Ecto neural progenitor cell (in vitro differentiated cells): ENCODE data around the gene UBC.
A peak's percentile ranks its signal among the peaks of the same experiment; 100 is the strongest.
"Not testable (repeated sequence)": the region's sequence is repeated elsewhere in the genome, so short reads cannot be mapped to it uniquely, and the experiment has no call there.

Source experiments
- DNase-seq: peaks from one replicate; pipeline ENCODE4 v3.0.0-alpha.2; 2018; ENCODE audit warnings: low spot score

The UBC gene

DNA sequence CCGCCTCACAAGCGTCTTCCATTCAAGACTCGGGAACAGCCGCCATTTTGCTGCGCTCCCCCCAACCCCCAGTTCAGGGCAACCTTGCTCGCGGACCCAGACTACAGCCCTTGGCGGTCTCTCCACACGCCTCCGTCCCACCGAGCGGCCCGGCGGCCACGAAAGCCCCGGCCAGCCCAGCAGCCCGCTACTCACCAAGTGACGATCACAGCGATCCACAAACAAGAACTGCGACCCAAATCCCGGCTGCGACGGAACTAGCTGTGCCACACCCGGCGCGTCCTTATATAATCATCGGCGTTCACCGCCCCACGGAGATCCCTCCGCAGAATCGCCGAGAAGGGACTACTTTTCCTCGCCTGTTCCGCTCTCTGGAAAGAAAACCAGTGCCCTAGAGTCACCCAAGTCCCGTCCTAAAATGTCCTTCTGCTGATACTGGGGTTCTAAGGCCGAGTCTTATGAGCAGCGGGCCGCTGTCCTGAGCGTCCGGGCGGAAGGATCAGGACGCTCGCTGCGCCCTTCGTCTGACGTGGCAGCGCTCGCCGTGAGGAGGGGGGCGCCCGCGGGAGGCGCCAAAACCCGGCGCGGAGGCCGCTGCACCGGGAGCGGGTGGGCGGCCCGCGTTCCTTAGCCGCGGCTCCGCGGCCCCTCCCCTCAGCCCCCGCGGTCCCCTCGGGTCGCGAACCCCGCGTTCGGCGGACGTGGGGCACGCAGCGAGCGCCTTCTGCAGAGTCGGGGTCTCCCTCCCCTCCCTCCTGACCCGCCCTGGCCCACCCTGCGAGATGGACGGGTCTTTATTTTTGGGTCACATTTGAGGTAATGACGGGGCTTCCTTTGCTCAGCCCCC lies at the start of gene UBC:
Gene UBC (minus strand): TSS at position 259 of the 847 bp plus-strand sequence. CDS start 879 bp downstream, outside the sequence.
- DNase-seq: peak; percentile 97

DNA sequence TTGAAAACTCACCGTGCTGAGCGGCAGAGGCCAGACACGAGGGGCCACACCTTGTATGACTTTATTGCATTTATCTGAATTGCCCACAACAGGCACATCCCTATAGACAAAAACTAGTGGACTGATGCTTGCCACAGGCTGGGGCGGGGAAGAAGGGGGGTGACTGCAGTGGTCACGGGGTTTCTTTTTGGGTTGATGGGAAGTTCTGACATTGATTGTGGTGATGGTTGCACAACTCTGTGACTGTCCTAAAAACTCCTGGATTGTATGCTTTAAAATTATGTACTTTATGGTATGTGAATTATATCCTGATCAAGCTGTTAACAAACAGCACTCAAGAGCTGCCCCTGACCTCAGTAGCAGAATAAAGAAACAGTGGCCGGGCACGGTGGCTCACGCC lies 48.8 kb upstream of the UBC start:
- no peak for DNase-seq

DNA sequence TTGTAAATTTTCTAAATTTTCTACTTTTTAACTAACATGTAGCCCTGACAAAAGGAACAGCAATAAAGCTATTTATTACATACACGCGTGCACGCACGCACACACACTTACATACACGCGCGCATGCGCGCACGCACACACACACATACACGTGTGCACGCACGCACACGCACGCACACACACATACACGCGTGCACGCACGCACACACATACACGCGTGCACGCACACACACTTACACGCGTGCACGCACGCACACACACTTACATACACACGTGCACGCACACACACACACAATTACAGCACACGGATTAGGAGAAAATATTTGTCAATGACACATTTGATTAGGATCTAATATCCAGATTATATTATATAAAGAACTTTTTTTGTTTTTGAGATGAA lies 46.6 kb upstream of the UBC start:
- no peak for DNase-seq

DNA sequence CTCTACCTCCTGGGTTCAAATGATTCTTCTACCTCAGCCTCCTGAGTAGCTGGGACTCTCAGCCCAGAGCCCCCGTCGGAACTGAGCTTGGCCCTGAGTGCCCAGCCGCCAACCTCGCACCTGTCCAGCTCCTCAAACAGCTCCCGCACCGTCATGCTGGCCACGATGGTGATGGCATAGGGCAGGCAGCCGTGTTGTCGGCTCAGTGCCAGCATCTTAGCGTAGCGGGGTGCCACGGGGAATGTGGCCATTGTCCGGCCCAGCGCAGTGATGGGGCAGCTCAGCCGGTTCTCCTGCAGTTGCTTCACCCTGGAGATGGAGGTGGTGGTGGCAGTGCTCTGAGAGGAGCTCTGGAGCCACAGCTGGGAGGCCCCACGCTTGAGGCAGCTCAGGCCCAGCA lies 42.1 kb upstream of the UBC start:
- DNase-seq: no peak

DNA sequence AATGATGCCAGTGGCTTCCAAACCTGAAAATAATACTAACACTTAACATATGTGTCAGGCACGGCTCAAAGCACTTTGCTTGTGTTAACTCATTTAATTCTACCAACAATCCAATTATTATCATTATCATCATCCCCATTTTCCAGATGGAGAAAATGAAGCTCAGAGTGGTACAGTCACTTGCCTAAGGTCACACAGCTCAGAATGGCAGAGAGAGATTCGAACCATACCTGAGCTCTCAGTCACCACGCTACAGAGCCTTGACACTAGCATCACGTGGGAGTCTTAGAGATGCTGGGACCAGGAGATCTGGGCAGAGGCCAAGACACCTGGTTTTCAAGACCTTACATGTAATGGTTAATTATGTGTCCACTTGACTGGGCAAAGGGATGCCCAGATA lies 40.3 kb upstream of the UBC start:
- no peak for DNase-seq

DNA sequence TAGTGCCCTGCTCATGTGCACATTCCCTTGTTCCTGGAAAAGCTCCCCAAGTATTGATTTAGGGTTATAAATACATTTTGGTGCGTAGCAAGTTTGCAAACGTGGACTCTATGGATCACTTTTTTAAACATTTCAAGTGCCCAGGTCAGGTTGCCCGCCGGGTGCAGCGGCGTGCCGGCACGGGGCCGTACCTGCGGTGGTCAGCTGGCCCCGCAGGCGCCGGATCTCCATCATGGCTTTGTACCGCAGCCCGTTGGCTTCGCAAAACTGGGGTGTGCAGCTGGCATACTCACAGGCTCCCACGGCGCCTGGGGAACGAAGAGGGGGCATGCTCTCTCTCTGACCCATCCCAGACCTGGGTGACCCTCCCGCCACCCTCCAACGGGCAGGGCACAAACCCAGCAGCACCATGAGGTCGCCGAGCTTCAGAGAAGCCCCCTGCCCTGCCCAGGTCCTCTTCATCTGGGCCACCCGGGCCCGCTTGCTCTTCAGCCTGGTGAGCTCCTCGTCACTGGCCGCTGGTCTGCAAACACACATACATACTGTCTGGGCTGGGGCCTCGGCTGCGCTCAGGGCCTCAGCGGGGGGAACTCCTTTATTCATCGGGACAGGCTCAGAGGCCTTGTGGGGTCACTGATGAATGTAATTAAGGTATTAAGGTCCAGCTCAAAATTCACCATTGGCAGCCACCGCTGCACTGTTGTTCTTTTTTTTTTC lies 39.4 kb upstream of the UBC start:
- DNase-seq: no peak

DNA sequence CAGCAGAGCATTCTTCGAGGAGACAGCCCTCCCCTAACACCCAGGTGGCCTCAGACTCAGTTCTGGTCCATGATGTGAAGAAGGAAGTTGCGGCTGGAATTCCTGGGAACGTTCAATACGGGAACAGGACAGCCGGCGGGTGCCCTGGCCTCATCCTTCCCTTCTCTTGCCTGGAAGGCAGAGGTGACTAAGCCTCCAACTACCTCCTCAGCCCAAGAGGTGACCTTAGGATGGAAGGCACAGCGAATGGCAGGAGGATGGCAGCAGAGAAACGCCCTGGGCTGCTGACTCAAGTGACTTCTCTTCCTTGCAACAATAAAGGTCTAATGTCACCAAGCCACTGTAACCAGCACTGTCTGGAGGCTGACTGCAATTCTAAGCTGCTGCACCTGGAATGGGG lies 38.4 kb upstream of the UBC start:
- no peak for DNase-seq

DNA sequence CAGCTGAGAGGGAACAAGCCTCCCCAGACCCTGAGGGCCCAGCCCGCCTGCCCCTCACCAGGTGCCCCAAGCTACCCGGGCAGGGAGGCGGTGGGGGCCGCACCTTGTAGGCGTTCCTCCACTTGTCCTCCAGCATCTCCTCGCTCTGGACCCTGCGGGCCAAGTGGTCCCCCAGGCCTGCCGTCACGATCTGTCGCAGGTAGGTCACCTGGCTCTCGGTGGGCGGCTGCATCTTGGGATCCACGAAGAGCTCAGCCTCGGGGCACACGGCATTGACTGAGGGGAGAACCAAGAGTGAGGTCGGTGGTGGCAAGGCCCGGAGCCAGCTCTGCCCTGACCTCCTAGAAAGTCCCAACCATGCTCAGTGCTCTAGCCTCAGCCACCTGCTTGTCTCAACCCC lies 37.8 kb upstream of the UBC start:
- DNase-seq: no peak

DNA sequence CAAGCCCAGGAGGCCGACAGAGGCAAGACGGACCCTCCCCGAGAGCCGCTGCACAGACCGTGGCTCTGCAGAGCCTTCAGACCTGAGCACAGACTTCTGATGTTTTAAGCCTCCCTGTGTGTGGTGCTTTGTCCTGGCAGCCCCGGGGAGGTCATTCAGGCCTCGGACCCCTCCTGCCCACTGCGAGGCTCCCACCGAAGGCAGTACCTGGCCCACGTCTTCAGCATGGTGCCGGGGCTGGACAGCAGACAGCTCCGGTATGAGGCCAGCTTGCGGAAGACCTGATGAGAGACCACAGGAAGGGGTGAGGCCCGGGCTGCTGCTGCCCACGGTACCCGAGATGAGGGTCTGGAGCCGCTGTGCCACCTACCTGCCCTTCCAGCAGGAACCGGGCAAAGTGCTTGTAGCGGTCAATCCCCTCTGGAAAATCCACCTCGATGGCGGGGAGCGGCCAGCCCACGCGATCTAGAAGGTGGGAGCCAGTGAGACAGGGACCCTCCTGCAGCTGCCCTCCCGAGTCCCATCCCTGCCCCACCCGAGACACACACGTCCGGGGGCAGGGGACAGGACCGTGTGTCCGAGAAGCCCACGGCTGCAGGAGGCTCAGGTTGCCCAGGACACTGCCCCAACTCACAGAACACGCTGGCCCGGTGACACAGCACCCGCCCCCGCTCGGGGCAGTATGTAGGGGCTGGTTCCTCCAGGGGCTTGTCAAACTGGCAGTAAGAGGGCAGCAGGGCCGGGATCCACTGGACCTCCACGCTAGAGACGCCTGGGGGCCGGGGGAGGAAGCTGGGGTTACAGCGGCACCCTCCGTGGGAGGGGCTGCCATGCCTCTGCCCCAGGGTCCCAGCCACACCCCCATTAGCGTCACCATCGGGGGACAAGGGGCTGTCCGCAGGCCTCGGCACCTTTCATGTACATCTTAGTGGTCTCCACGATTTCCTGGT lies 35.6 kb upstream of the UBC start:
- no peak for DNase-seq

DNA sequence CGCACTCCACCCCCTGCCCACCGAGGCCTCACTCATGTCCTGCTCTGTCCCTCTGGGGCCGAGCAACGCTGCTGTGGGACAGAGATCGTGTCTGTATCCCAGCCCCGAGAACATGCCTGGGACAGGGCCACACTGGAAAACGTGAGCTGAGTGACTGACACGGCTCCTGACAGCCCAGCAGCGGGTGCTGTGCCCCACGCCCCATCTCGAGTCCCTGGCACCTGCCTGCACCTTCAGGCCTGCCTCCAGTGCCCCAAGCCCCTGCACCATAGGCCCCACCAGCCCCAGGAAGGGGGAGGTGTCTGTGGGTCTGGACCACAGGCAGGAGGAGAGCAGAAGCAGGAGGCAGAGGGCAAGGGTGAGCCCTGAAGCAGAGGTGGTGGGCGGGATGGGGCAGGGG lies 34.6 kb upstream of the UBC start:
- no peak for DNase-seq

DNA sequence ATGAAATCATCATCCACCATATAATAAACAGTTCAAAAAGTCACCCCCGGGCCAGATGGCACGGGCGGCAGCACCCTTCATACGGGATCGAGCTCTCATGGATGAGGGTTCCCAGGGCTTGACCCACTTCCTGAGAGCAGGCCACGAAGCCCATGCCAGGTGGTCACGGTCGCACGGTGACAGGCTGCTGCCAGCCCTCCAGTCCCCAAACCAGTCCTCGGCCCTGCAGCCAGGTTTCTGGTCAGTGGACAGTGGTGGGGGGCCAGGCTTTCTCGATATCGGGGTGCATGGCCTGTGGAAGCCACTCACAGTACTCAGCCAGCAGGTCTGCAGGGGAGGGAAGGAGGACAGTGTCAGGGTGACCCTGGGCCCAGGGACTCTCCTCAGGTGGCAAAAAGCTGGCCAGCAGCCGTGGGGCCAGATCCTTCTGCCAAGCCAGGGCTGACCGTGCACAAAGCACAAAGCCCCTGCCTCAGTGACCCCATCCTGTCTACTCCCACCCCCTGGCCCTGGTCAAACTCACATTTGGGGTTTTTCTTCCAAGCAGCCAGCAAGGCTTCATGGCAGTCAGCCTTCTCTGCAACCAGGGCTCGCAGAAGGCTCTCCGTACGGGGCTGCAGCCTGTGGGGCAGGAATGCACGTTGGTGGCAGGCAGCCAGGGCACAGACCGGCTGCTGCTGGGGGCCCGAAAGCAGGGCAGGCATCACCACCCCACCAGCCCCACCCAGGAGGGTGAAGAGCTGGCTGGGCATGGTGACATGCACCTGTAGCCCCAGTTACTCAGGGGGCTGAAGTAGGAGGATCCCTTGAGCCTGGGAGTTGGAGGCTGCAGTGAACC lies 33.3 kb upstream of the UBC start:
- no peak for DNase-seq

DNA sequence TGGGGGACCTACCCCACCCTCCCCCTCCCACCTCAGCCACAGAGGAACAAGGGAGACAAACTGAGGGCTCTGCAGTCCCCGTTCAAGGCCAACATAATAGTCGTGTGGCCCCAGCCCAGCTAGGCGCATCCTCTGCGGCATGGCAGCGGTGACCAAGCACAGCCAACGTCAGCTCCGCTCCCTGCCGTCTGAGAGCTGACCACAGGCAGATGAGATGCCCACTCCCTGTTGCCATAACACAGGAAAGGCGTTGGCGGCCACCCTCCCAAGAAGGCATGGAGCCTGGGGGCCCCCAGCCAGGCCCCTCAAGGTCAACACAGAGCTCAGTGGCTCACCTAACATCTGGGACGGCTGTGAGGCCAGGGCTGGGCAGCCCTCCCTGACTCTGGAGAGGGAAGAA lies 32.6 kb upstream of the UBC start:
- DNase-seq: no peak

DNA sequence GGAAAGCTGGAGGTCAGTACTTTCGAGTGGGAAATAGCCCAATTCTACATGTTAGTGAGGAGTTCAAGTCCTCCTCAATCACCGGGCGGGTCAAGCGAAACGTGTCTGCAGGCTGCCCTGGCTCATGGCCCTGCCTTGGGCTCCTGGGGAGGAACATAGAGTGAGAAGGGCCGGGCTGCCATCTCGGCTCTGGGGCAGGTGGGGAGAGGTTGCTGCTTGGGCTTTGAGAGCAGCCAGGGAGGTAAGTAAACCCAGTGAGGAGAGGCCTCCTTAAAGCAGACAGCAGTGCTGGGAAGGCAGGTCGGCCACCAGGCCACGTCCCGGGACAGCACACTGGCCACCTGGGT lies 32.0 kb upstream of the UBC start:
- DNase-seq: no peak

DNA sequence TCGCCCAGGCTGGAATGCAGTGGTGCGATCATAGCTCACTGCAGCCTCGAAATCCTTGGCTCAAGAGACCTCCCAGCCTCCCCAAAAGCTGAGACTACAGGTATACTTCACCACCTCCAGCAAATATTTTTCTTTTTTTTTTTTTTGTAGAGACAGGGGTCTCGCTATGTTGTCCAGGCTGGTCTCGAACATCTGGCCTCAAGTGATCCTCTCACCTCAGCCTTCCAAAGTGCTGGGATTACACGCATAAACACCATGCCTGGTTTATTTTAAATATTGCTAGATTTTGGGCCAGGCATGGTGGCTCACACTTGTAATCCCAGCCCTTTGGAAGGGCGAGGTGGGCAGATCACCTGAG lies 26.7 kb upstream of the UBC start:
- no peak for DNase-seq

DNA sequence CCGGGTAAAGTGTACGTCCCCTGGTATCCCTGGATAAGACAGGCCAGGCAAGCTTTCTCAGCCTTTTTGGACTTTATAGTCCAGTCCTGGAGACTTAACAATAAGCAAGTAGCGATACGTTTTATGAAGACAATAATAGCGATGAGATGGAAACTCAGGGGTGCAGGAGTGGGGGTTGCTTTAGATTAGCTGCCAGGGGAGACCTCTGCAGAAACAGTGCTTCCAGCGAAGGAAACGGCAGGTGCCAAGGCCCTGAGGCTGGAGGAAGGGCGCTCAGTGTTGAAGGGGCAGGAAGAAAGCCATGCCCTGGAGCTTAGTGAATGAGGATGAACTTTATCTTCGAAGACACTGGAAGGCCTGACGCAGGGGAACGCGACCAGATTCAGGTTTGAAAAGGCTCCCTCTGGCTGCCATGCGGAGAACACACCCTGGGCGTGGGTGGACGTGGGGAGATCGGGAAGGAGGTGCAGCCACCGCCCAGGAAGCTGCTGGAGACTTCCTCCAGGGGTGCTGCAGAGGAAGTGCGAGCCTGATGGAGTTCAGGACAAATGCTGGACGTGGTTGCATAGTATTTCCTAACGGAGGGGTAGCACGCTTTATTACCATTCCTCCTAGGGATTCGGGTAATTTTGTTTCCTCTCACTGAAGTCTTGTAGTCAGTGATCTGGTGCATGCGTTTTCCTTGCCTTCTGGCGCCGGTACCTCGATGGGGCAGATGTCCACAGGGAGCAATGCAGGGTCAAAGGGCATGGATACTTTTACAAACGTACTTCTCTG lies 26.1 kb upstream of the UBC start:
- DNase-seq: peak; percentile 92

DNA sequence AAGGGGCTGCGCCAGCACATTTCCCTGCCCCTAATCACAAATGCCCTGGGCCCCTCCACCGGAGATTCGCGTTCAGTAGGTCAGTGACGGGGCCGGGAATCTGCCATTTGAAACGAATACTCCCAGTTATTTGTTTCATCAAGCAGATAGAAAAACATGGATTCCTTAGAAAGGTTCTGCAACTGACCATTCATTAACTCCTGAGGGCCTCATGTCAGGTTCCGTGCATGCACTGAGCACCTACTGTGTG lies 25.6 kb upstream of the UBC start:
- DNase-seq: no peak

DNA sequence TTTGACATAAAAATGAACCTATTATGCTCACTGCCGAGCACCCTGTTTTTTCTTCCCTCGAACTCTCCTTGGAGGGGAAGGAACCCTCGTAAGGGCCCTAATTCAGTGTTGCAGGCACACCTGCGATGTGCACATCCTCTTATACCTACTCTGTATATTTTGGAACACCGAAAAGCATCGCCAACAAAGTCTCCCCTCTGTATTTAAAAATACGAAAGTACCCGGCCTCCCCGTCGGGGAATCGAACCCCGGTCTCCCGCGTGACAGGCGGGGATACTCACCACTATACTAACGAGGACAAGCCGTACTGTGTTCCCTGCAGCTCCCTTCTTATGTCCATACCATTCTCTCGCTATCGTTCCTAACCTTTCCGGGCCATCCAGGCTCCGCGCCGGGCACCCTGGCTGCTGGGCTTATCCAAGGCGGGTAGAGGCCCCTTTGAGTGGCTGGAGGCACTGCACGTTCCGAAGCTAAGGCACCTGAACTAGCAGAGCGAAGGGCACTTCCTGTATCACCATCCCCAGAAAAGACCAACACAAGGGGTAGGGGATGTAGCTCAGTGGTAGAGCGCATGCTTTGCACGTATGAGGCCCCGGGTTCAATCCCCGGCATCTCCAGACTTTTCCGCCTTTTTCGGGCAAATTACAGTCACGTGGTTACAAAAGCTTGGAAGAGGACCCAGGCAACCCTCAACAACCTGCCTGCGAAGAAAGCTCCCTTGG lies 25.1 kb upstream of the UBC start:
- peak; percentile 98 for DNase-seq

DNA sequence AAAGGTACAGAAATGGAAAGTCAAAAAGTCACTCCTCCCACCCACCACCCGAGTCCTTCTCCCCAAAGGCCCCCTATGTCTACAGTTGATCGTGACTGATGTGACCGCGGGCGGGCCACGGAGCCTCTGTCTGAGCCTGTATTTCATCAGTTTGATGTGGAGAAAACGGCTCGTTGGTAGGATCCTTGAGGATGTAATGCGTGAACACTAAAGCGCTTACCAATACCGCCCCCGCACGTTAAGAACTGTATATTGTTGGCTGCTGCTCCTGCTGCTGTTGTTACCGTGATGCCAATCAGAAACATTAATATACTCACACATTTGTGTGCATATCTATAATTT lies 24.6 kb upstream of the UBC start:
- peak; percentile 75 for DNase-seq

DNA sequence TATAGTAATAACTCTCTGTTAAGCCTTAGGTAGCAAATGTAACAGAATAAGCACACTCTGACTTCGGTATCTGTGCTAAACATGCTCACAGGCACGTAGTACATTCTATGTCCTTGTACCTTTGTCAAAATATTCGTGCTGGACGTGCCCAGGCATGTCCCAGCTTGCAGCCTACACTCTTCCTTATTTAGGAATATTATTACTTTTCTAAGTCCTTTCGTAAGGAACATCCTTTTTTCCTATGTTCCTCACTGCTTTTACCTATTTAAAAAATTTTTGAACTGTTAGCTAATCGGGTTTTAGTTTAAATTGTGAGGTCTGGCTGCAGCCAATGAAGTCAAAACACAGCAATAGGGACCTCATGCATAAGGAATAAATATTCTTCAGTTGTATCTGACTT lies 24.1 kb upstream of the UBC start:
- DNase-seq: no peak

DNA sequence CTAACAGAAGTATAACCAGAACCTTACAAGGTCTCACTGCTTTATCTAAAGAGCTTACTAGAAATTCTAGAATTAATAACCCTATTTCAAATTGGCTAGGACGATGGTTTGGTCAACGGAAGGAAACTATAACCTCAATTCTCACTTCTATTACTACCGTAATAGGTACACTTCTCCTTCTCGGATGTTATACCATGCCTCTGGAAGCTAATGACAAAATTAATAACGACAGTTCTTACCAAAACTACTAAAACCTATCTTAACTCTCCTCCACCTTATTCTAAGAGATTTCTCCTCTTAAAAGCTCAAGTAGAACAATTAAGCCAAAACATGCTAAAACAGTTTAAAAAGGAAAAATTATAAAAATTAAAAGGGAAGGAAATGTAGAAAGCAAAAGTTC lies 23.7 kb upstream of the UBC start:
- no peak for DNase-seq

DNA sequence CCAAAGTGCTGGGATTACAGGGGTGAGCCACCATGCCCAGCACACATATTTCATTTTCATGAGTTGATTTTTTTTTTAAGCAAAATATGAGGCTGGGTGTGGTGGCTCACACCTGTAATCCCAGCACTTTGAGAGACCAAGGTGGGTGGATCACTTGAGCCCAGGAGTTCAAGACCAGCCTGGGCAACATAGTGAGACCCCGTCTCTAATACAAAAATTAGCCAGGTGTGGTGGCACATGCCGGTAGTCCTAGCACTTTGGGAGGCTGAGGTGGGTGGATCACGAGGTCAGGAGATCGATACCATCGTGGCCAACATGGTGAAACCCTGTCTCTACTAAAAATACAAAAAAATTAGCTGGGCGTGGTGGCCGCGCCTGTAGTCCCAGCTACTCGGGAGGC lies 17.1 kb upstream of the UBC start:
- DNase-seq: not testable (repeated sequence)
